HG03439 (cell line): ENCODE results near the gene ADGRL3.
"Not testable (repeated sequence)": the region's sequence is repeated elsewhere in the genome, so short reads cannot be mapped to it uniquely, and the experiment has no call there.

Source experiments
- ATAC-seq: cut with Tn5 transposase; IDR thresholded peaks from one replicate; pipeline ENCODE4 v1.9.1; 2021; ENCODE audit warnings: mild to moderate bottlenecking, moderate library complexity; ENCODE audit not compliant: unreplicated experiment

ADGRL3 gene

DNA sequence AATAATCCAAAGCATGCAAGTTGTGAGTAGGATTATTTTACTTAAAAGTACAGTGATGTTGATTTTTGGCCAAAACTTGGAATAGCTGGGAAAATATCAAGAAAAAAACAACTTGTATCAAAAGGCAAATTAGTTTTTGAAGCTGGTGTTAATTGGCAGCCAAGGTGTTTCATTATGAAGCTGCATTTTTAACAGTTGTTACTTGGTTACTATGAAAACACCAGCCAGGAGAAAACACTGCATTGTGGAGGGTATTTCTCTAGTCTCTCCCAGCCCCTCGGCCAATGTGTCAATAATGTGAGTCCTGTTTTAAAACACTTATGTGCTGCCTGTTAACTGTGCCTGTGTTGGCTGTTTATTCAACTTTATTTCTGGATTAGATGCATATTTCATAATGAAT, 733.4 kb downstream of the ADGRL3 start:
- ATAC-seq: no peak

DNA sequence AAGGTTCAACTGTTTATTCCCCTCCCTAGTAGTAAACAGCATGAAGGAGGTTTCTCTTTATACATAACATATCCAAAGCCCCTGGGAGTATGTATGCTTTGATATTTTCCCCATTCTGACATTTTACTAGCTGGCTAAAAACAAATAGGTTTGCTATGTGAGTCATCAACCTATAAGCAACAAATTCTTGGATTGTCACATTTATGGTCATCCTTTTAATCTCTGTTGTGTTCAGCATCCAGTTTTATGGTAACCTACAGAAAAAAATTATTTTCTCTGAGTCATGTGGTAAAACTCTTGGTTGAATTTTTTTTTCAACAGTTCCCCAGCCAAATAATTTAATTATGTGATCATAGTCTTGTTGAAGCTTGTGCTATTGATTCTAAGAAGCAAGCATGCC, 734.1 kb downstream of the ADGRL3 start:
- no peak for ATAC-seq

DNA sequence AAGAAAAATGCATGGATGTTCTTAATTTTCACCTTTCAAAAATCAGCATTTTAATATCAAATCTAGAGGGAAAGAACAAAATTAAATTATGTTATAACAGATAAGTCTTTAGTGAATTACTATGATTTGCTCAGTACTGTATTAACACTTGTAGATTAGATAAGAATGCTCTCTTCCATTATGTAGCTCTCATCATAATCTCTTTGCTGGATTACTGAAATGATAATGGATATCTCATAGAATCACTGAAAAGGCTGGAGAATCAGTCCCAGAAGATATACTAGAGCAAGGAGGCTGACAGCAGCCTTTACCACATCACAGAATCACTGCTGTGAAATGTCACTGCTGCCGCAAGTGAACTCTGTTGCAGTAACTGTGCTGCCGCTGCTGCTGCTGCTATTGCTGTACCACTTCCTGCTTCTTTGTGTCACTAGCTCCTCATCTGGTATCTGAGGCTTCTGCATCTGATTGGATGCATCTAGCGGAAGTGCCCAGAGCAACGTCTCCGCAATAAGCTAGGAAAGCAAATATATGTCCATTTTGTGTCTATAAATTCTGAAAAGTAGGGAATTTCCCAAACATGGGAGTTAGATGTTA, 738.2 kb downstream of the ADGRL3 start:
- no peak for ATAC-seq

DNA sequence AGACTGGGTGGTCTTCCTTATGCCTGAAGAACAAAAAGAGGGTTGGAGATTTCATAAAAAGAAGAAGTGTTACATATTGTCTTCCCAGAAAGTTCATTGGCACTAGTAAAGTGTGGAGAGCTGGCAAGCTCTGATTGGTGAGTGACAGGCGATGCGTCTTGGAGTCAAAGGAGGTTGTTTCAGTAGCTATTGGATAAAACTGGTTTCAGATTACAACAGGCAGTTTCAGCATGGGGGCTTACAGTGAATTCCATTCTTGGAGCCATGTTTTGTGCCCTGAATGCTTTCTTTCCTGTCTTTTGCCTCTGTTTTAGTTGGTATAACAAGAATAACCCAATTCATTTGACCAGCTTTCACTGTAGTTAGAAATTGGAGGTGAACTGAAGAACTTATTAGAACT, 750.5 kb downstream of the ADGRL3 start:
- no peak for ATAC-seq

DNA sequence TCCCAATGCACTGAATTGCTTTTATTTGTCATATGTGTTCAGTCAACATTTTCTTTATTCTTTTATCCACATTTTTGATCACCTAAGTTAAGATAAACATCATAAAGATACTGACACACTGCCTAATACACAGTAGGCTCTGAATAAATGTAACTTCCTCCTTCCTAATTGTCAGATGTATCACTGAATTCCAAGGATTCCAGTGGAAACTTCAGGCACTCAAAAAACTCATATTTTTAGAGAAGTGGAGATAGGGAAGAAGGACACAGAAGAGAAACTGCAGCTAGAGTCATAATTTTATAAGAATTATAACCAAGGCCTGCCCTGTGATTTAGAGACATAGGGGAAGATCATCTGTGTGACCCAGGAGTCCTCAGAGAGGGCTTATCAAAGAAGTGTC, 753.3 kb downstream of the ADGRL3 start:
- no peak for ATAC-seq

DNA sequence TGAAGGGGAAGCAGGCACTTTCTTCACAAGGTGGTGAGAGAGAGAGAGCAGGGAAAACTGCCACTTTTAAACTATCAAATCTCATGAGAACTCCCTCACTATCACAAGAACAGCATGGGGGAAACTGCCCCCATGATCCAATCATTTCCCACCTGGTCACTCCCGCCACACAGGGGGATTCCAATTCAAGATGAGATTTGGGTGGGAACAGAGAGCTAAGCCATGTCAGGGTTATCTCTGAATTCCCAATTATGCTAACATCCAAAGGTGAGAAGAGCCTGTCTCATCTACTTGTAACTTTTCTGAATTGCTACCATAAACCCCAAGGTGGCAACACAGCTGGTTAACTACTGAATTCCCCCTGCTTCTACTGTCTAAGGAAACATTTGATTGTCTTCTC, 758.5 kb downstream of the ADGRL3 start:
- no peak for ATAC-seq

DNA sequence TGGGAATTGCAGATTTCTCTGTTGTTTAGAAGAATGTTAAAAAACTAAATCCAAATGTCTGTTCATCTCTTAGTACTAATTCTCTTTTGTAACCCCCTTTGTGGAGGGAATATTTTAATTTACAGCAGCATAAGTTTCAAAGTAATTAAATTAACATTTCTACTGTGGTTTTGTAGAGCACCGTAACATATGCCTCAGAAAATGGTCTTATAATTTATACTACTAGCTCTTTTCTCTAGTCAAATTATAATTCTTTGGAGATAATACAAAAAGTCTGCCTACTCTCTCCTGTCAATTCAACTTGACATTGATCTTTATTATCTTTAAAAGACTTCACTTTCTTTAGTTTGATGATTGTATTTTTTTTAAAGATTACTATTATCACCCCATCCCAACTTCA, 759.0 kb downstream of the ADGRL3 start:
- ATAC-seq: no peak

DNA sequence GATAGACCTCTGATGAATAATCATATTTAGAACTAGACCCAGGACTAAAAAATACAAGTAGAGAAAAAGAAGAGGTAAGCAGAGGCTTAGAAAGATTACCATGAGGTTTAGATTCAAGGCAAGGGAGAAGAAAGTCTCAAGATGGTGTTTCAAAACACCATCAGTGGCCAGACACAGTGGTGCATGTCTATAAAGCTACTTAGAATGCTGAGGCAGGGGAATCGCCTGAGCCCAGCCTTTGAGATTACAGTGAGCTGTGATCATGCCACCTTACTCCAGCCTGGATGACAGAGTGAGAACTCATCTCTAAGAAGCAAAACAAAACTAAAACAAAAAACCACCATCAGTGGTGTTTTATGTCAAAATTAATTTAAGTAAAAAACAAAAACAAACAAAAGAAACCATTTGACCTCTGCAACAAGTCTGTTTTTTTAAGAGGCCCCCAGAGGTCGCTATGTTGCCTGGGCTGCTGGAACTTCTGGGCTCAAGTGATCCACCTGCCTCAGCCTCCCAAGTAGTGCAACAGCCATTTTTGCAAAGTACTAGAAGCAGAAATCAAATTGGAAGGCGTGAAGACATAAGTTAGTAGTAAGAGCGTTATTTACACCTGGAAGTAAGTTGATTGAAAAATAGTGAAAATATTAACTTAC, 784.3 kb downstream of the ADGRL3 start:
- ATAC-seq: no peak

DNA sequence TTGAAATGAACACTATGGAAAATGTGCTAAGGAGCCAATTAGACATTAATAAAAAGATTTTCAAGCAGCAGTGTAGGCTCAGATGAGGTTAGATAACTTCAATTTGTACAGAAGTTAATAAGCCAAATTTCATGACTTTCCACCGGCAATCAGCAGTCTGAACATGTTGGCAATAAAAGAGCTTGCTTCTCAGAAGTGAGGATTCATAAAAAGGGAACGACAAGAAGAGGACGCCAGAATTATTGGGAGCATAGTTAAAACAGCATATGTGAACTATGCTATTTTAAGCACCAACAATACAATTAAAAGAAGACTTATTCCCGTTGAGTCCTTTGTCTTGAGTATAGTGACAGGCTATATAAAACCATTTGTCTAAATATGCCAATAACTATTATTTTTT, 785.3 kb downstream of the ADGRL3 start:
- ATAC-seq: no peak

DNA sequence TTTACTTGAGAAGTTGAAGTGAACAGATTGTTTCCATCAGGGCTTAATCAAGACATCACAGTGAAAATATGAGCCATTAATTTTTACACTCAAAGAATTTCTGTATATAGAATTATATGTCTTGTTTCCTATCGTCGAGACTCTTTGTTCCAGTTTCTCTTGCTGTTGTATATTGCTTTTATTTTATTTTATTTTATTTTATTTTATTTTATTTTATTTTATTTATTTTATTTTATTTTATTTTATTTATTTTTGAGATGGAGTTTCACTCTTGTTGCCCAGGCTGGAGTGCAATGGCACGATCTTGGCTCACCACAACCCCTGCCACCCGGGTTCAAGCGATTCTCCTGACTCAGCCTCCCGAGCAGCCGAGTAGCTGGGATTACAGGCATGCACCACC, 786.8 kb downstream of the ADGRL3 start:
- not testable (repeated sequence) for ATAC-seq

DNA sequence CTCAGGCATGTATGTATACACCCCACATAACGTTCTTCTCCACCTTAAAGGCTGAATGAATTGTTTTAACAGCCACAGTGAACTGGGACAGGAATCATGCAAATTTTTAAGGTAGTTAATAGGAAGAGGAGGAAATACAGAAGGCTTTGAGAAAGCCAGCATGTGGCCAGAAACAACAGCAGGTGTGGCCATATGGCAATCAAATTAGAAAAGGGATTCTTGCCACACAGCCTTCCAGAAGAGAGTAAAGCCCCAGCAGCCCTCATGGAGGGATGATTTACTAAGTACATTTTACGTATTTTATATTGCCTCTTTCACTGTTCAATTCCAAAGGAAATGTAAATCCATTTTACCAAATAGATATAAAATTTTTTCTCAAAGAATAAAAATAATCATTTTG, 792.2 kb downstream of the ADGRL3 start:
- ATAC-seq: no peak

DNA sequence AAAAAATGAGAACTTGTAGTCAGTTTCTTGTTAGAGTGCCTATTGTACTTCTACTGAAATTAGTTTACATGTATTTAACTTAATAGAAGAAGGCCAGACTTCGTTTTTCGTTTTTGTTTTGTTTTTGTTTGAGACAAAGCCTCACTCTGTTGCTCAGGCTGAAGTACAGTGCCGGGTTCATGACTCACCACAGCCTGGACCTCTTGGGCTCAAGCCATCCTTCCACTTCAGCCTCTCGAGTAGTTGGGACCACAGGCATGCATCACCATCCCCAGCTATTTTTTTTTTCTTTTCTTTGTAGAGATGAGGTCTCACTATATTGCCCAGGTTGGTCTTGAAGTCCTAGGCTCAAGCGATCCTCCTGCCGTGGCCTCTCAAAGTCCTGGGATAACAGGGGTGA, 793.9 kb downstream of the ADGRL3 start:
- no peak for ATAC-seq

DNA sequence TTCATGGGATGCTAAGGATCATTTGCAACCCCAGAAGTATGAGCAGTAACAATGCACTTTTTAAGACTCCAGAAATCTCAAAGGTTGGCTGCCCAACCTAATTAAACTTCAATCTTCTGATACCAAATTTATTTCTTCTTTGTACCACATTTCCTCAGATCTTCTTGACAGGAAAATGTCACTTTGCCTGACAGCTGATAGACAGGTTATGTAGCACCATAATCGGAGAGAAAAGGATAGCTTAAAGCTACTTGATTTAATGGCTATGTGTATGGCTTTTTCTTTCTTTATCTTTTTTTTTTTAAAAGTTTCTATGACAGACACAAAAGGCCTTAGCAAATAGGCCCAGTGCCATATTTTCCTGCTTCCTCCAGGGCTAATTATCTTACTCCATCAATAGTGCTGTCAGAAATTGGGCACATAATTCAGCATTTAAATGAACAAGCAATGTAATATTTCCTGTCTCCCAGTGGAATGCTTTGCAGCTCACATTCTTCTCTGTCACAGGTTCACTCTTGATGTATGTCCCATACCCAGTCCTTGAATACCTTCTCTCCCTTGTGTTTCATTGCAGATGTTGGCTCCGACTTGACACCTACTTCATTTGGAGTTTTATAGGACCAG, 795.7 kb downstream of the ADGRL3 start:
- ATAC-seq: no peak

DNA sequence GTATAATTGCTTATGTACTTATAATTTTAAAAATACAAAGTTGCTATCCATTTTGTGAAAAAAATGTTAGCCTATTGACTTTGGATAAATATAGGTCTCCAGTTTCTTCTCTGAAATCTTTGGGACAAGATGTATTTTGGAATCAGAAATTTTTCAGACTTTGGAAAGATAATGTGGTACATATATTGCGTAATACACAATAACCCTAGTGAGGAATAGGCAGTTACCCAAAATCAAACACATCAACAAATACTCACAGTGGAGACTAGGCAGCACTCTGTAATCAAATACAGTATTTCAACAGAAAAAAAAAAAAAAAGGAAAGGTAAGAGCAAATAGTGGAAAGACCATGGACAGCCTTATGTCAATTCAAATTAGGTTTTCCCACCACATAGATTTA, 796.8 kb downstream of the ADGRL3 start:
- ATAC-seq: no peak

DNA sequence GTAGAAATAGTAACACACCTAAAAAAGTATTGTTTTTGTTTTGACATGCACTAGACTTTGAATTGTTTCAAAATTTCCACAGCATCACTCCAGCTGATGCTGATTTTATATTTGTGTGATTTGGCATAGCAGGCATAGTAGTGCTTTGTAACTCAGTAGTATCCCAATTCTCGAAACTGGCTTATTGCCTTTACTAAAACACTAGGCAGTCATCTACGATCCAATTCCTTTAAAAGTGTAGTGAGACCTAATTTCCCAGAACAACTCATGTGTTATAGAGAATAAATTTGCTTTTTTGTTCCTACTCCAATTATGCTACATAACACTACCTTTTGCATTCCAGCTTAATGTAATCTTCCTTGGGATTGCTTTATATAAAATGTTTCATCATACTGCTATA, 797.7 kb downstream of the ADGRL3 start:
- ATAC-seq: no peak

DNA sequence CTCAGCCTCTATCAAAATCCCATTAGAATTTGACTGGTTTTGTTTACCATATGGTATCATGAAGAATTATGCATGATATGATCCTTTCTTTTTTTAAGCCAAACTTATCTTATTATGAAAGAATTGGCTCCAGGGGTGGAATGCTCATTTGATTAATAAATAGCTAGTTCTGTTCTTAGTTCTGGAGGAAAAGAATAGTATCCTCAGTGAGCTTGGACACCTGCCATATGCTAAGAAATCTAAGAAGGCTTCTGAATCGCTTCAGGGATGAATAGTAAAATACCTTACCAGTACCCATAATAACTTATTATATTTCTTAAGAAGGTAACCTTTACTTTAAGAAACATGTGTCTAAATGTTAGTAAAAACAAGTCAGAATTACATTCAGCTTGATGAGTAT, 803.6 kb downstream of the ADGRL3 start:
- ATAC-seq: no peak

DNA sequence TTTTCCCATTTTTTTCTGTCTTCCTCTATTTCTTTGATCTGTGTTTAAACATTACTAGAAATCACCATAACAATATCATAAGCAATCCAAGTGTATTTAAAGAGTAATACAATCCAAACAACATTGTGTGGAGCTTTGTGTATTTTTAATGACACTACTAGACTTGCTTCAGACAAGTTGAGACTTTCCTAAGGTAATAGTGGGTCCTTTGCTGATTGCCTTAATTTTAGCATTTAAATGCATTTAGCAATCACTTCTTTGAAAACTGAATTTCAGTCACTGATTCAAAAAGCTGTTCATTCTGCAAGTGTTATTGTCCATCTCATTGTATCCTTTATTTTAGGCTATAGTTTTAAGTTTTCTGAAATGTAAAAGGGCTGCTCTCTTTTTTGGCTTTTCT, 804.8 kb downstream of the ADGRL3 start:
- ATAC-seq: no peak

DNA sequence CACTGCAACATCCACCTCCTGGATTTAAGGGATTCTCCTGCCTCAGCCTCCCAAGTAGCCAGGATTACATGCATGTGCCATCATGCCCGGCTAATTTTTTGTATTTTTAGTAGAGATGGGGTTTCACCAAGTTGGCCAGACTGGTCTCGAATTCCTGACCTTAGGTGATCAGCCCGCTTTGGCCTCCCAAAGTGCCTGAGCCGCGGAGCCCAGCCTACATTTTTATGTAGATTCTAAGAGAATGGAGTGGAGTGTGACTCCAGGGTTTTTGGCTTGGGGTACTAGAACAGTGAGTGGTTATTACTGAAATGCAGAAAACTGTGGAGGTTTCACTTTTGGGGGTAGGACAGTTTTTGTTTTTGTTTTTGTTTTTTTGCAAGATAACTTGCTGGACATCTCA, 806.0 kb downstream of the ADGRL3 start:
- no peak for ATAC-seq

DNA sequence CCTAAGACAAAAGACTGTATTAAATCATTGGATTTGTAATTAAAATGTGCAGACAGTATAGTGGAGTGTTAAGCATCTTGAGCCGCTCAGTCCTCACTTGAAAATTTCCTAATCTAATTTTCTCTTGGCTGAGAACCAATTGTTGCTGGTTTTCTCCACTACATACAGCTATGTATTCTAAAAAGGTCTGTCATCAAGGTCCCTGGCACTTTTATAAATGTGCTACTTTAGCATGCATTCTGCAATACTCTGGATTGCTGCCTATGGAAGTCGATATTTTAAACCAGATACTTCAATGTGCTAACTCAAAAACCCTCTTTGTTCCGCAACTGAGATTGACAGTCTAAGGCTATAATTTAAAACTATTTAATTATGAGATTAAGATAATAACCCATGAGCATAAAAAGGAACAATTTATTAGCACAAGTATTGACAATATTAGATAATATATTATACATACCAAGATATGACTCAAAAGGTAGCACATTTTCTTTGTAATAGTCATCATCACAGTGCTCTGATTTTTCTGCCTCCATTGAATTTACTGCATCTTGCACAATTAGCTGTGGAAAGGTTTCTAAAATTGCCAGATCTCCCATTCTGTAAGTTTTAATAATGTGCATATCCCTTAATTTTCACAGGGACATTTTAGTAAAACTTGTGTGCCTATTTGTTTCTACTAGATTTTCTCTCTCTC, 815.1 kb downstream of the ADGRL3 start:
- no peak for ATAC-seq

DNA sequence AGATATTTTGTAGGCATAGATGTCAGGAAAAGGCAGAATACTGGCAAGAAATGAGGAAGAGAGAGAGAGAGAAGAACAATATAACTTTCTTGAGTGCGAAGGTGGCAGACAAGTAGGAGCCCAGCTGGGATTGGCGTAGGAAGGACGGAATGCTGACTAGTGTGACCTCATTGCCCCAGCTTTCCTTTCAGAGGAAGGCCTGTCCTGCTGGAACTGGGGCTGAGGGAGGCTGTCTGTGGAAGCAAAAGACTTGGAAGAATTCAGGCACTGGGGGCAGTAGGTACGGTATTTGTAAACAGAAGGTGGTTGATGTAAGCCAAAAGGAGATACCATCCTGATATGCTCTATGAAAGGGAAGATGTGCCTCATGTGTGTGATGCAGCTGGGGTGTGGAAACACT, 818.4 kb downstream of the ADGRL3 start:
- no peak for ATAC-seq

DNA sequence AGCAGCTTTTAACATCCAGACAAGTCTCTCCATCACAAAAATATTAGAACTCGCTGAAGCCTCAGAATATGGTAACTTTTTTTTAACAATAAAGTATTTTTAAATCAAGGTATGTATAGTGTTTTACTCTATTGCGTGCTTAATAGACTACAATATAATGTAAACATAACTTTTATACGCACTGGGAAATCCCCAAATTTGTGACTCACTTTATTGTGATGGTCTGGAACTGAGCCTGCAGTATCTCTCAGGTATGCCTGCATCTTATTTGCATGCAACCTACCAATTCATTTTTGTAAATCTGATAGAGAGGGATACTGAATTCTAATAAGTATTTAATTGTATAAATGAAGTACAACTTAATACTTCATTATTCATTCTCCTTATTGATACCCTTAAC, 823.5 kb downstream of the ADGRL3 start:
- no peak for ATAC-seq

DNA sequence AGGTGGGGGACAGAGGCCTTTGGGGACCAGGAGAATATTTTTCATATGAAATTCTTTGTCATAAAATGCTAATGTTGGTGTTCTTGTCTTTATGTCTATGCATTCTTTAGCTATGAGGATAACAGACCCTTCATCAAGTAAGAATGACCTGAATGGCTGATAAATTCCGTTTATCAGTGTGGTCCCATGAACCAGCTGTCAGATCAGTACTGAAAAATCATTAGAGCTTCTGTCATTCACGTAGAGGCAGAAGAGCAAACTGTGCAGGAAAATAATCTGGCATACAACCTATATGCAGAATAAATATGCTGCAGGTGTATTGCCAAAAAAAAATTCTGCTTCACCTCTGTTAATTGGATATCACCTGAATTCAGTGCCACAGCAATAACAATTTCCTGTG, 828.6 kb downstream of the ADGRL3 start:
- no peak for ATAC-seq
